Measurements from ENCODE around the gene PDE4A. TPM values are rescaled to one million over a fixed set of nuclear protein-coding genes. Genes with fewer than 3 reads are reported as not detected.

PDE4A gene
- total and polyA plus RNA-seq, 2 experiments from 2014 or later, result 5.2 to 5.4 TPM

GRCh38 chr19:10399878-10400277 lies 20.5 kb upstream of the PDE4A start (continued):
- TF ChIP-seq, protein P1, sequence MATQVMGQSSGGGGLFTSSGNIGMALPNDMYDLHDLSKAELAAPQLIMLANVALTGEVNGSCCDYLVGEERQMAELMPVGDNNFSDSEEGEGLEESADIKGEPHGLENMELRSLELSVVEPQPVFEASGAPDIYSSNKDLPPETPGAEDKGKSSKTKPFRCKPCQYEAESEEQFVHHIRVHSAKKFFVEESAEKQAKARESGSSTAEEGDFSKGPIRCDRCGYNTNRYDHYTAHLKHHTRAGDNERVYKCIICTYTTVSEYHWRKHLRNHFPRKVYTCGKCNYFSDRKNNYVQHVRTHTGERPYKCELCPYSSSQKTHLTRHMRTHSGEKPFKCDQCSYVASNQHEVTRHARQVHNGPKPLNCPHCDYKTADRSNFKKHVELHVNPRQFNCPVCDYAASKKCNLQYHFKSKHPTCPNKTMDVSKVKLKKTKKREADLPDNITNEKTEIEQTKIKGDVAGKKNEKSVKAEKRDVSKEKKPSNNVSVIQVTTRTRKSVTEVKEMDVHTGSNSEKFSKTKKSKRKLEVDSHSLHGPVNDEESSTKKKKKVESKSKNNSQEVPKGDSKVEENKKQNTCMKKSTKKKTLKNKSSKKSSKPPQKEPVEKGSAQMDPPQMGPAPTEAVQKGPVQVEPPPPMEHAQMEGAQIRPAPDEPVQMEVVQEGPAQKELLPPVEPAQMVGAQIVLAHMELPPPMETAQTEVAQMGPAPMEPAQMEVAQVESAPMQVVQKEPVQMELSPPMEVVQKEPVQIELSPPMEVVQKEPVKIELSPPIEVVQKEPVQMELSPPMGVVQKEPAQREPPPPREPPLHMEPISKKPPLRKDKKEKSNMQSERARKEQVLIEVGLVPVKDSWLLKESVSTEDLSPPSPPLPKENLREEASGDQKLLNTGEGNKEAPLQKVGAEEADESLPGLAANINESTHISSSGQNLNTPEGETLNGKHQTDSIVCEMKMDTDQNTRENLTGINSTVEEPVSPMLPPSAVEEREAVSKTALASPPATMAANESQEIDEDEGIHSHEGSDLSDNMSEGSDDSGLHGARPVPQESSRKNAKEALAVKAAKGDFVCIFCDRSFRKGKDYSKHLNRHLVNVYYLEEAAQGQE (IDR thresholded peaks at IDR 0.05; ENCODE audit: unreplicated experiment), result no peak

DNA sequence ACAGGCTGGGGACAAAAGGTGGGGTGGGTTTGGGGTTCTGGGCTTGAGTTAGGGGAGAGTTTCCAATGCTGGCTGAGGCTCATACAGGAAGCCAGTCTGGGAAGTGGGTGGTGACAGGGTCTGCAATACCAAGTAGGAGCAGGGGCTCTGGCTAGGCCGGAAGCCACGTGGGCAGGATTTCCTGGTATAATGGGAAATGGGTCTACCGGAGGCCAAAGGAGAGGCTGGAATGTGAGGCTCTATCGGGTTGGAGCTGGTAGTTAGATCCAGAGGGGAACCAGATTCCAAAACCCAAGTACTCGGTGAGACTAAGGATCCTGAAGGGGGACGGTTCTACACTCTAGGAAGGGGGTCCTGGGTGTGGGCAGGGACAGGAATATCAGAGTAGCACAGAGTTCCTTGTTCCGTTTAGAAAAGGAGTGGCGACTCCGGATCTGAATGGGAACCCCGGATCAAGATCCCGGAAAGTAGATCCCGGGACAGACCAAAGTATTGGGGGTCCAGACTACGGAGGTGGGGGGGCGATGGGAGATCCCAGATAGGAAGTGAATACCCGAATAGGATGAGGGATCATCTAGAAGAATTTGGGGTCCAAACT lies 17.8 kb upstream of the PDE4A start:
- H3K27ac Mint-ChIP-seq, result peak overlapping the region; percentile 97
- peaks cover 16% of the 10 kb centered on the region for H3K36me3 Mint-ChIP-seq (ENCODE audit: low read depth)

More for the DNA sequence above, 17.8 kb upstream of the PDE4A start:
- Histone ChIP-seq H3K79me2 (replicated peaks; ENCODE audit: insufficient read depth) (peaks cover 55% of the 10 kb centered on the region), H3K4me1 (ENCODE audit: insufficient read depth) (peaks cover 10% of the 10 kb centered on the region; the same call in 1 of the 2 replicates), H3K4me3 (peak overlapping the region; percentile 99), H3K4me2 (peak overlapping the region; percentile 95), H3F3A (replicated peaks; ENCODE audit: low read depth) (peaks cover 13% of the 10 kb centered on the region; the same call in 1 of the 2 replicates), H4K20me1 (replicated peaks; ENCODE audit: insufficient read depth) (peaks cover 33% of the 10 kb centered on the region), H2AFZ (no peak overlapping the region), H3K9me2 (ENCODE audit: insufficient read depth) (no peaks in the 10 kb centered on the region), H3K36me3 (ENCODE audit: insufficient read depth) (no peaks in the 10 kb centered on the region), H3K27me3 (ENCODE audit: insufficient read depth) (peaks cover 29% of the 10 kb centered on the region), H3K27ac (ENCODE audit: low read depth) (no peak overlapping the region)
- H3K27me3 Mint-ChIP-seq (ENCODE audit: insufficient read depth, low read depth, poor library complexity), result peaks cover 31% of the 10 kb centered on the region
- no peak for TF ChIP-seq EZH2phosphoT487 (IDR thresholded peaks at IDR 0.05; ENCODE audit: unreplicated experiment)
- no peak for TF ChIP-seq EZH2 (IDR thresholded peaks at IDR 0.05; ENCODE audit: low read depth, unreplicated experiment)
- no peak for TF ChIP-seq ZNF331 (CRISPR knock-in tag; IDR thresholded peaks at IDR 0.05; ENCODE audit: low read depth)
- no peak for TF ChIP-seq CTCF (conservative IDR thresholded peaks at IDR 0.05; ENCODE audit: low read depth in 2 of 2)
- no peak for TF ChIP-seq JUNB (IDR thresholded peaks at IDR 0.05; ENCODE audit: unreplicated experiment)
- TF ChIP-seq, protein P1 (IDR thresholded peaks at IDR 0.05; ENCODE audit: unreplicated experiment), result no peak
- TF ChIP-seq CREB1 (CRISPR knock-in tag; IDR thresholded peaks at IDR 0.05; ENCODE audit: low read depth), result no peak
- ATAC-seq (no peak), DNase-seq (ENCODE audit: low spot score) (peak; percentile 34)
- no peaks in the 10 kb centered on the region for H3K9me3 Mint-ChIP-seq
- peak overlapping the region; percentile 97 for H3K4me3 Mint-ChIP-seq
- H3K4me1 Mint-ChIP-seq, result peaks cover 20% of the 10 kb centered on the region

Data from GM23338 (cell line).